WTC11 (cell line): ENCODE measurements around the gene TRIM44. TPM values are rescaled to one million over a fixed set of nuclear protein-coding genes. Genes with fewer than 3 reads are reported as not detected.

Experiments
- ATAC-seq: fragments of 200-7000 bp; cut with Tn5 transposase; 2 replicates; pipeline ENCODE4 v1.10.0; 2021; ENCODE audit warnings: mild to moderate bottlenecking, moderate library complexity
- CTCF ChIA-PET: fragments of 300-600 bp; sonication (Branson Sonifier 250); formaldehyde crosslinking; loops from one replicate; lab custom pipeline; 2021; ENCODE audit warnings: antibody characterized with exemption; lab: Charles Lee
- POLR2A ChIA-PET: fragments of 350-600 bp; sonication (Branson Sonifier 250); formaldehyde crosslinking; loops from one replicate; lab custom pipeline; 2021; ENCODE audit warnings: antibody characterized with exemption; lab: Charles Lee
- DNase-seq: peaks from one replicate; pipeline ENCODE4 v3.0.0; 2021; ENCODE audit warnings: low spot score
- H3K27ac Mint-ChIP-seq: 2 replicates; pipeline ENCODE4 v1.8.0; 2021; ENCODE audit warnings: mixed read lengths
- H3K27me3 Mint-ChIP-seq: 2 replicates; pipeline ENCODE4 v1.8.0; 2021; ENCODE audit warnings: low read depth, mild to moderate bottlenecking, moderate library complexity, mixed read lengths
- H3K36me3 Mint-ChIP-seq: 2 replicates; pipeline ENCODE4 v1.8.0; 2021; ENCODE audit warnings: mixed read lengths
- H3K4me1 Mint-ChIP-seq: 2 replicates; pipeline ENCODE4 v1.8.0; 2022; ENCODE audit warnings: mixed read lengths
- H3K4me3 Mint-ChIP-seq: 2 replicates; pipeline ENCODE4 v1.8.0; 2021; ENCODE audit warnings: mild to moderate bottlenecking, moderate library complexity, mixed read lengths
- H3K9me3 Mint-ChIP-seq: 2 replicates; pipeline ENCODE4 v1.8.0; 2021; ENCODE audit warnings: mixed read lengths
- ATF1 ChIP-seq: sonication (generic); formaldehyde crosslinking; IDR thresholded peaks from 2 replicates; pipeline ENCODE4 v1.8.1; 2023; ENCODE audit warnings: mild to moderate bottlenecking, moderate library complexity, missing genetic modification reagents
- ATF6 ChIP-seq: sonication (generic); formaldehyde crosslinking; IDR thresholded peaks from 2 replicates; pipeline ENCODE4 v1.8.1; 2023; ENCODE audit warnings: mild to moderate bottlenecking, missing genetic modification reagents
- CBFB ChIP-seq: sonication (generic); formaldehyde crosslinking; IDR thresholded peaks from 2 replicates; pipeline ENCODE4 v1.8.1; 2022; ENCODE audit warnings: mild to moderate bottlenecking, low read depth, missing genetic modification reagents
- CREB1 ChIP-seq: sonication (generic); formaldehyde crosslinking; IDR thresholded peaks from 2 replicates; pipeline ENCODE4 v1.8.0; 2023; ENCODE audit warnings: mild to moderate bottlenecking, missing genetic modification reagents
- CREM ChIP-seq: sonication (generic); formaldehyde crosslinking; IDR thresholded peaks from 2 replicates; pipeline ENCODE4 v1.8.1; 2022; ENCODE audit warnings: mild to moderate bottlenecking, missing genetic modification reagents, moderate library complexity
- FOXK1 ChIP-seq: sonication (generic); formaldehyde crosslinking; IDR thresholded peaks from 2 replicates; pipeline ENCODE4 v1.8.0; 2022; ENCODE audit warnings: mild to moderate bottlenecking, moderate library complexity, missing genetic modification reagents
- FOXP1 ChIP-seq: sonication (generic); formaldehyde crosslinking; IDR thresholded peaks from 2 replicates; pipeline ENCODE4 v1.8.0; 2022; ENCODE audit warnings: missing genetic modification reagents, mild to moderate bottlenecking, moderate library complexity, borderline replicate concordance
- GTF2I ChIP-seq: fragments of 250-450 bp; sonication (Bioruptor Pico); conservative IDR thresholded peaks from 2 replicates; pipeline ENCODE4 v1.4.0; 2021; ENCODE audit warnings: mild to moderate bottlenecking
- JUN ChIP-seq: sonication (generic); formaldehyde crosslinking; IDR thresholded peaks from 2 replicates; pipeline ENCODE4 v1.8.0; 2023; ENCODE audit warnings: mild to moderate bottlenecking, missing genetic modification reagents
- NFATC4 ChIP-seq: fragments of 250-450 bp; sonication (Bioruptor Pico); IDR thresholded peaks from 2 replicates; pipeline ENCODE4 v1.9.0; 2021; ENCODE audit warnings: mild to moderate bottlenecking
- NFE2L1 ChIP-seq: sonication (generic); formaldehyde crosslinking; IDR thresholded peaks from 2 replicates; pipeline ENCODE4 v1.8.1; 2023; ENCODE audit warnings: missing genetic modification reagents
- NR2C2 ChIP-seq: sonication (generic); formaldehyde crosslinking; IDR thresholded peaks from 2 replicates; pipeline ENCODE4 v1.8.0; 2022; ENCODE audit warnings: mild to moderate bottlenecking, missing genetic modification reagents
- PREB ChIP-seq: sonication (generic); formaldehyde crosslinking; IDR thresholded peaks from 2 replicates; pipeline ENCODE4 v1.8.1; 2022; ENCODE audit warnings: mild to moderate bottlenecking, missing genetic modification reagents, moderate library complexity, borderline replicate concordance
- RORB ChIP-seq: fragments of 250-450 bp; sonication (Bioruptor Pico); IDR thresholded peaks from 2 replicates; pipeline ENCODE4 v1.9.0; 2021; ENCODE audit warnings: mild to moderate bottlenecking
- SP1 ChIP-seq: sonication (generic); formaldehyde crosslinking; conservative IDR thresholded peaks from 2 replicates; pipeline ENCODE4 v1.8.1; 2022; ENCODE audit warnings: missing genetic modification reagents
- TEAD1 ChIP-seq: sonication (generic); formaldehyde crosslinking; IDR thresholded peaks from 2 replicates; pipeline ENCODE4 v1.8.0; 2022; ENCODE audit warnings: mild to moderate bottlenecking, missing genetic modification reagents
- ZBTB21 ChIP-seq: sonication (generic); formaldehyde crosslinking; IDR thresholded peaks from 2 replicates; pipeline ENCODE4 v1.8.1; 2023; ENCODE audit warnings: mild to moderate bottlenecking, missing genetic modification reagents, borderline replicate concordance
- ZNF532 ChIP-seq: fragments of 250-450 bp; sonication (Bioruptor Pico); IDR thresholded peaks from 2 replicates; pipeline ENCODE4 v1.9.0; 2021; ENCODE audit warnings: mild to moderate bottlenecking, borderline replicate concordance
- ZNF671 ChIP-seq: fragments of 250-450 bp; sonication (Bioruptor Pico); IDR thresholded peaks from 2 replicates; pipeline ENCODE4 v1.8.0; 2021; ENCODE audit warnings: mild to moderate bottlenecking
- total RNA-seq: library from RNA; stranded (reverse); gene quantifications from 3 replicates; pipeline ENCODE4 v1.2.3, GENCODE V29; 2021
- TF ChIP-seq, protein P1 (sequence below): sonication (generic); formaldehyde crosslinking; IDR thresholded peaks from 2 replicates; pipeline ENCODE4 v1.8.0; 2022; ENCODE audit warnings: mild to moderate bottlenecking, missing genetic modification reagents
- TF ChIP-seq, protein P2 (sequence below): sonication (generic); formaldehyde crosslinking; IDR thresholded peaks from 2 replicates; pipeline ENCODE4 v1.8.1; 2023; ENCODE audit warnings: mild to moderate bottlenecking, moderate library complexity, missing genetic modification reagents
- TF ChIP-seq, protein P3 (sequence below): sonication (generic); formaldehyde crosslinking; IDR thresholded peaks from 2 replicates; pipeline ENCODE4 v1.8.0; 2023; ENCODE audit warnings: missing genetic modification reagents, mild to moderate bottlenecking, borderline replicate concordance
- TF ChIP-seq, protein P4 (sequence below): sonication (generic); formaldehyde crosslinking; IDR thresholded peaks from 2 replicates; pipeline ENCODE4 v1.8.1; 2023; ENCODE audit warnings: mild to moderate bottlenecking, missing genetic modification reagents, moderate library complexity

TRIM44 gene
- total RNA-seq, 1 experiment from 2014 or later, result 27.4 TPM

- no peak for TF ChIP-seq ZNF532 (CRISPR knock-in tag)
- TF ChIP-seq NFE2L1, result no peak
- no peak for TF ChIP-seq CBFB (CRISPR knock-in tag)
- TF ChIP-seq RORB, result no peak
- TF ChIP-seq JUN (CRISPR knock-in tag), result no peak
- TF ChIP-seq ATF1 (CRISPR knock-in tag), result no peak
- no peak for TF ChIP-seq CREM
- TF ChIP-seq ZBTB21, result no peak
- TF ChIP-seq, protein P1, sequence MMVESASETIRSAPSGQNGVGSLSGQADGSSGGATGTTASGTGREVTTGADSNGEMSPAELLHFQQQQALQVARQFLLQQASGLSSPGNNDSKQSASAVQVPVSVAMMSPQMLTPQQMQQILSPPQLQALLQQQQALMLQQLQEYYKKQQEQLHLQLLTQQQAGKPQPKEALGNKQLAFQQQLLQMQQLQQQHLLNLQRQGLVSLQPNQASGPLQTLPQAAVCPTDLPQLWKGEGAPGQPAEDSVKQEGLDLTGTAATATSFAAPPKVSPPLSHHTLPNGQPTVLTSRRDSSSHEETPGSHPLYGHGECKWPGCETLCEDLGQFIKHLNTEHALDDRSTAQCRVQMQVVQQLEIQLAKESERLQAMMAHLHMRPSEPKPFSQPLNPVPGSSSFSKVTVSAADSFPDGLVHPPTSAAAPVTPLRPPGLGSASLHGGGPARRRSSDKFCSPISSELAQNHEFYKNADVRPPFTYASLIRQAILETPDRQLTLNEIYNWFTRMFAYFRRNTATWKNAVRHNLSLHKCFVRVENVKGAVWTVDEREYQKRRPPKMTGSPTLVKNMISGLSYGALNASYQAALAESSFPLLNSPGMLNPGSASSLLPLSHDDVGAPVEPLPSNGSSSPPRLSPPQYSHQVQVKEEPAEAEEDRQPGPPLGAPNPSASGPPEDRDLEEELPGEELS (CRISPR knock-in tag), result no peak
- TF ChIP-seq, protein P2, sequence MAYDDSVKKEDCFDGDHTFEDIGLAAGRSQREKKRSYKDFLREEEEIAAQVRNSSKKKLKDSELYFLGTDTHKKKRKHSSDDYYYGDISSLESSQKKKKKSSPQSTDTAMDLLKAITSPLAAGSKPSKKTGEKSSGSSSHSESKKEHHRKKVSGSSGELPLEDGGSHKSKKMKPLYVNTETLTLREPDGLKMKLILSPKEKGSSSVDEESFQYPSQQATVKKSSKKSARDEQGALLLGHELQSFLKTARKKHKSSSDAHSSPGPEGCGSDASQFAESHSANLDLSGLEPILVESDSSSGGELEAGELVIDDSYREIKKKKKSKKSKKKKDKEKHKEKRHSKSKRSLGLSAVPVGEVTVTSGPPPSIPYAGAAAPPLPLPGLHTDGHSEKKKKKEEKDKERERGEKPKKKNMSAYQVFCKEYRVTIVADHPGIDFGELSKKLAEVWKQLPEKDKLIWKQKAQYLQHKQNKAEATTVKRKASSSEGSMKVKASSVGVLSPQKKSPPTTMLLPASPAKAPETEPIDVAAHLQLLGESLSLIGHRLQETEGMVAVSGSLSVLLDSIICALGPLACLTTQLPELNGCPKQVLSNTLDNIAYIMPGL (CRISPR knock-in tag), result no peak
- TF ChIP-seq FOXP1 (CRISPR knock-in tag), result no peak
- no peak for TF ChIP-seq SP1
Observed at GRCh38 chr11:35802672-35803071, 140.1 kb downstream of the TRIM44 start (continued).

DNA sequence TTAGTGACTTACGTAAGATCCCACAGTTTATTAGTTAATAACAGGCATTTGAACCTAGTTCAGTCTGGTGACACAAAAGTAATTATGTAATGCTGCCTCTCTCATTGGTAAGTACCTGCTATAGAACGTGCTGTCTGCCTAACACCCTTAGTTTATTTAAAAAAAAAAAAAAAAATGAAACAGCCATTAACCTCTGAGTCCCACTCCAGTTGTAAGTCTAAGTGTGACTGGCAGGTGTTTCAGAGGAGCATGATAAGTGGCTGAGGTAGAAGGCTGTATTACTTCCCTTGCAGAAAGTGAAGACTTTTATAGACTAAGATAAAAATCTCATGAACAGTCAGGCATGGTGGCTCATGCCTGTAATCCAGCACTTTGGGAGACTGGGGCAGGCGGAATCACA lies 140.5 kb downstream of the TRIM44 start:
- H3K36me3 Mint-ChIP-seq, result peaks cover 4% of the 10 kb centered on the region
- peaks cover 5% of the 10 kb centered on the region for H3K9me3 Mint-ChIP-seq
- H3K4me1 Mint-ChIP-seq, result no peaks in the 10 kb centered on the region; the same call in 1 of the 2 replicates
- DNase-seq (no peak), ATAC-seq (no peak)
- POLR2A ChIA-PET, result no interaction called here
- no peaks in the 10 kb centered on the region for H3K27me3 Mint-ChIP-seq
- no peak overlapping the region for H3K4me3 Mint-ChIP-seq
- H3K27ac Mint-ChIP-seq, result no peak overlapping the region
- CTCF ChIA-PET, result interaction anchor here (5.4 kb wide), 1 partner anchor 19 kb away, joined by 59 read pairs; no protein-coding TSS in a partner anchor
- TF ChIP-seq GTF2I (CRISPR knock-in tag), result no peak
- no peak for TF ChIP-seq FOXK1
- TF ChIP-seq ZNF671, result no peak
- no peak for TF ChIP-seq PREB (CRISPR knock-in tag)
- TF ChIP-seq CREB1 (CRISPR knock-in tag), result no peak
- no peak for TF ChIP-seq NFATC4 (CRISPR knock-in tag)
- TF ChIP-seq NR2C2 (CRISPR knock-in tag), result no peak
- TF ChIP-seq, protein P3, sequence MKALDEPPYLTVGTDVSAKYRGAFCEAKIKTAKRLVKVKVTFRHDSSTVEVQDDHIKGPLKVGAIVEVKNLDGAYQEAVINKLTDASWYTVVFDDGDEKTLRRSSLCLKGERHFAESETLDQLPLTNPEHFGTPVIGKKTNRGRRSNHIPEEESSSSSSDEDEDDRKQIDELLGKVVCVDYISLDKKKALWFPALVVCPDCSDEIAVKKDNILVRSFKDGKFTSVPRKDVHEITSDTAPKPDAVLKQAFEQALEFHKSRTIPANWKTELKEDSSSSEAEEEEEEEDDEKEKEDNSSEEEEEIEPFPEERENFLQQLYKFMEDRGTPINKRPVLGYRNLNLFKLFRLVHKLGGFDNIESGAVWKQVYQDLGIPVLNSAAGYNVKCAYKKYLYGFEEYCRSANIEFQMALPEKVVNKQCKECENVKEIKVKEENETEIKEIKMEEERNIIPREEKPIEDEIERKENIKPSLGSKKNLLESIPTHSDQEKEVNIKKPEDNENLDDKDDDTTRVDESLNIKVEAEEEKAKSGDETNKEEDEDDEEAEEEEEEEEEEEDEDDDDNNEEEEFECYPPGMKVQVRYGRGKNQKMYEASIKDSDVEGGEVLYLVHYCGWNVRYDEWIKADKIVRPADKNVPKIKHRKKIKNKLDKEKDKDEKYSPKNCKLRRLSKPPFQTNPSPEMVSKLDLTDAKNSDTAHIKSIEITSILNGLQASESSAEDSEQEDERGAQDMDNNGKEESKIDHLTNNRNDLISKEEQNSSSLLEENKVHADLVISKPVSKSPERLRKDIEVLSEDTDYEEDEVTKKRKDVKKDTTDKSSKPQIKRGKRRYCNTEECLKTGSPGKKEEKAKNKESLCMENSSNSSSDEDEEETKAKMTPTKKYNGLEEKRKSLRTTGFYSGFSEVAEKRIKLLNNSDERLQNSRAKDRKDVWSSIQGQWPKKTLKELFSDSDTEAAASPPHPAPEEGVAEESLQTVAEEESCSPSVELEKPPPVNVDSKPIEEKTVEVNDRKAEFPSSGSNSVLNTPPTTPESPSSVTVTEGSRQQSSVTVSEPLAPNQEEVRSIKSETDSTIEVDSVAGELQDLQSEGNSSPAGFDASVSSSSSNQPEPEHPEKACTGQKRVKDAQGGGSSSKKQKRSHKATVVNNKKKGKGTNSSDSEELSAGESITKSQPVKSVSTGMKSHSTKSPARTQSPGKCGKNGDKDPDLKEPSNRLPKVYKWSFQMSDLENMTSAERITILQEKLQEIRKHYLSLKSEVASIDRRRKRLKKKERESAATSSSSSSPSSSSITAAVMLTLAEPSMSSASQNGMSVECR (CRISPR knock-in tag), result no peak
- no peak for TF ChIP-seq TEAD1 (CRISPR knock-in tag)
- no peak for TF ChIP-seq ATF6
- TF ChIP-seq, protein P4, sequence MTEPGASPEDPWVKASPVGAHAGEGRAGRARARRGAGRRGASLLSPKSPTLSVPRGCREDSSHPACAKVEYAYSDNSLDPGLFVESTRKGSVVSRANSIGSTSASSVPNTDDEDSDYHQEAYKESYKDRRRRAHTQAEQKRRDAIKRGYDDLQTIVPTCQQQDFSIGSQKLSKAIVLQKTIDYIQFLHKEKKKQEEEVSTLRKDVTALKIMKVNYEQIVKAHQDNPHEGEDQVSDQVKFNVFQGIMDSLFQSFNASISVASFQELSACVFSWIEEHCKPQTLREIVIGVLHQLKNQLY (CRISPR knock-in tag), result no peak
